HUES48 (cell line): Measurements from ENCODE around the gene FAM13B.
"Not testable (repeated sequence)": the region's sequence is repeated elsewhere in the genome, so short reads cannot be mapped to it uniquely, and the experiment has no call there.

Experiments used
- H3K27ac ChIP-seq: one replicate; pipeline ENCODE4 v1.7.0; 2013; ENCODE audit warnings: low read depth, low read length, inconsistent platforms
- H3K27me3 ChIP-seq: 2 replicates; pipeline ENCODE4 v1.6.1; 2013; ENCODE audit warnings: mild to moderate bottlenecking, low read length; ENCODE audit not compliant: control insufficient read depth, insufficient read depth
- H3K36me3 ChIP-seq: 2 replicates; pipeline ENCODE4 v1.6.1; 2013; ENCODE audit warnings: low read length; ENCODE audit not compliant: control insufficient read depth, insufficient read depth
- H3K4me1 ChIP-seq: 2 replicates; pipeline ENCODE4 v1.6.1; 2013; ENCODE audit warnings: mild to moderate bottlenecking, low read length; ENCODE audit not compliant: control insufficient read depth, insufficient read depth
- H3K4me3 ChIP-seq: 2 replicates; pipeline ENCODE4 v1.5.1; 2013; ENCODE audit warnings: mild to moderate bottlenecking, low read depth, low read length
- H3K9ac ChIP-seq: 2 replicates; pipeline ENCODE4 v1.6.1; 2013; ENCODE audit warnings: mild to moderate bottlenecking, low read depth, low read length, moderate library complexity
- H3K9me3 ChIP-seq: 2 replicates; pipeline ENCODE4 v1.6.1; 2013; ENCODE audit warnings: low read length; ENCODE audit not compliant: control insufficient read depth, insufficient read depth

Gene FAM13B

DNA sequence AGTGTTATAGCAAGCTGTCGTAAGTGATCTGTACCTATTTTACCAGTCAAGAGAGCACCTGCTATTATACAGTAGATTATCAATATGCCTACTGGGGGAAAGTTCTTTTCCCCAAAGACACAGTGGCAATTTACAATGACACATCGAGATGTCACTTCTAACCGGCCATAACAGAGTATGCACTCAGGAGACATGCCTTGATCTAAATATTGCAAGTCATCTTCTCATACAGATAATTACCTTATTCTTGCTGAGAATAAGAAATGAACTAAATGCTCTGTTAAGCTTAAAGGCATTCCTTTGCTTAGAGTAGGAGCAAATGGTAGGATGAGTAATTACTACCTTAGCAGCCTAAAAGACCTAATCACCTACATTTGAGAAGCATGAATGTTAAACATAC is 72.1 kb downstream of the FAM13B start:
- no peaks in the 10 kb centered on the region for H3K27me3 ChIP-seq
- peaks cover 54% of the 10 kb centered on the region for H3K36me3 ChIP-seq
- H3K9ac ChIP-seq: no peak overlapping the region
- H3K4me1 ChIP-seq: no peaks in the 10 kb centered on the region
- H3K27ac ChIP-seq: no peak overlapping the region
- no peak overlapping the region for H3K4me3 ChIP-seq
- no peaks in the 10 kb centered on the region for H3K9me3 ChIP-seq

DNA sequence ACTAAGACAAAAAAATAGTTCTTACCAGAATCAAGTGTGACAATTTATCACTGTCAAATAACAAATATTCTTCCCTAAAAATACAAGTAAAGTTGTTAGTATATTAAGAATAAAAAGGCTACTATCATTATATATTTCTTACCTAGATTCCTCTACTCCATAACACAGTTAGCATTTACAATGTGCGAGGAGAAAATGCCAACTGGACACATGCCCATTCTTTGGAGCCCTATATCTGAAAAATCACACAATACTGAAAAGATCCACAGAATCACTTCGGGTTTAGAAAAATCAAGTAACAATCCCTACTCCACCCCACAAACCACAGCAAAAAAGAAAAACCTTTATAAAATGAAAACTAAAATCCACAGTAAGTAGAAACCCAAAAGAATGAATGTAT is 72.7 kb downstream of the FAM13B start:
- no peak overlapping the region for H3K9ac ChIP-seq
- peaks cover 52% of the 10 kb centered on the region for H3K36me3 ChIP-seq
- no peaks in the 10 kb centered on the region for H3K27me3 ChIP-seq
- no peaks in the 10 kb centered on the region for H3K9me3 ChIP-seq
- H3K27ac ChIP-seq: no peak overlapping the region
- no peaks in the 10 kb centered on the region for H3K4me1 ChIP-seq
- H3K4me3 ChIP-seq: no peak overlapping the region

DNA sequence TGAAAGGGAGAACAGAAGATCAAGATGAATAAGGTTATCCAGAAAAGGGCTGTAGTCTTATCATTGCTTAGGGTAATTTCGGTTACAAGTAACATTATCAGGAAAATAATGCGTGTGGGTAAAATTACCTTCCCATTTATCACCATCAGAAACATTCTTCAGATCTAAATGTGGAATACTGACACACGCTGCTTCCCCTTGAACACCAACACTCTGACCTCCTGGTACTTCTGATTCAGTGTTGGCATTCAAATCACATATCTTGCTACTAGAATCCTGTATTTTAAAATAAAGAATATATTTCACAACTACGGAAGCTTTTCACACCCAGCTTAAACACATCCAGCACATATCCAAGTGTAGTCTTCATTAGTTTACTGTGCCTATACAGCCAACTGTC is 73.4 kb downstream of the FAM13B start:
- Histone ChIP-seq H3K27ac (no peak overlapping the region), H3K27me3 (no peaks in the 10 kb centered on the region), H3K4me1 (no peaks in the 10 kb centered on the region), H3K36me3 (peaks cover 52% of the 10 kb centered on the region), H3K9me3 (no peaks in the 10 kb centered on the region), H3K4me3 (no peak overlapping the region), H3K9ac (no peak overlapping the region)

DNA sequence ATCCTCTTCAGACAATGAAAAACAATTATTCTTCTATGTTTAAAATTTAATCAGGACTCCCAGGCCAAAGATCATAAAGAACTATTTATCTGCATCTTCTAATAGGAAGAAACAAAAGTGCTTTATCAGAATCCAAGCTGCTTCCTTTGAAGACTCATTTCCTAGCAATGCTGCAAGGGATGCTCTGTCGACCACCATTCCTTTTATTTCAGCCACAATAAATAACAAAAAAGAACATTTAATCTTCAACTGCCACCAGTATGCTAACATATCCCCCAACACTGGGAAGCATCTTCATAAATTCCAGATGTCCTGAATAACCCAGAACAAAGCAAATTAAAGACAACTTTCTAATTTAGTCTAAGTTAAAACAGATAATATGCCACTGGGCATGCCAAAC is 74.9 kb downstream of the FAM13B start:
- Histone ChIP-seq H3K9ac (no peak overlapping the region), H3K9me3 (no peaks in the 10 kb centered on the region), H3K4me1 (no peaks in the 10 kb centered on the region), H3K36me3 (peaks cover 64% of the 10 kb centered on the region), H3K4me3 (no peak overlapping the region), H3K27ac (no peak overlapping the region), H3K27me3 (no peaks in the 10 kb centered on the region)

DNA sequence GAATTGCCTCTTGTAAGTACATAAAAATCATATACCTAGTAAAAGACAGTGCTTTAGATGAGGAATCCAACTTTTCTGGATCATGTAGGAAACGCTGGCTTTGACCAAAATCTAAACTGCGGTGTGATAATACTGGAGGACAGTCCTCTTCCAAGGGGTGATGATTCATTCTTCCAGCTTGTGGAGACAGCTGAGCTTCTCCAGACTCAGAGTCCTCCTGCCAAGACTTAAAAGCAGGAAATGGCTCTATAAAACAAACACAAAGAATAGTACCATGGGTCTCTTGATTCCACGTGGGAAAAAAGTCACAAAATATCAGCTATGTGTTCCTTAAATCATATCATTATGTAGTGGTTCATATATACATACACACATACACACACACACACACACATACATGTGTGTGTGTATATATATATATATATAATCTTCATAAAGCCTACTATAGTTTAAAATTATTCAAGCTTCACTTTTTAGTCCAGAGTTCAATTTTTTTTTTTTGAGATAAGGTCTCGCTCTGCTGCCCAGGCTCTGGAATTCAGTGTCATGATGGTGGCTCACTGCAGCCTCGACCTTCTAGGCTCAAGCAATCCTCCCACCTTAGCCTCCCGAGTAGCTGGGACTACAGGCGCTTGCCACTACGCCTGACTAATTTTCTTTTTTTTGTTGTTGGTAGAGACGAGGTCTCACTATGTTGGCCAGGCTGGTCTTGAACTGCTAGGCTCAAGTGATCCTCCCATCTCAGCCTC is 78.6 kb downstream of the FAM13B start:
- no peaks in the 10 kb centered on the region for H3K4me1 ChIP-seq

DNA sequence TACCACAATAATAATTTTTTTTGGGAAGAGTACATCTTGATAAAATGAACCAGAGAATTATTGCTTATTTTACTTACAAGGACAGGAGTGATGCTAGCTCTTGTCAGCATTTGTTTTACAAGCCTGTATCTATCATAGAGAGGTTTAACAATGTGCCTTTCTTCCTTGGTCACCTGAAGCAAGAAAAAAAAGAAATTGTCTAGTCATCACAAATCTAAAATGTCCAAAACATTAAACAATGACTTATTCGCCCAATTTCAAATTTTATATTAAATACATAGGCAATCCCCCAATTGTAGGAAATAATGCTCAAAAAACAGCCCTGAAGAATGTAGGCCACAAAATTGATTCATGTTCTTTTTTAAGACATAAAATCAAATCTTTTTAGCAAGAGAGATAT is 87.1 kb downstream of the FAM13B start:
- no peaks in the 10 kb centered on the region for H3K9me3 ChIP-seq
- no peak overlapping the region for H3K4me3 ChIP-seq
- no peak overlapping the region for H3K27ac ChIP-seq
- H3K27me3 ChIP-seq: no peaks in the 10 kb centered on the region
- H3K4me1 ChIP-seq: no peaks in the 10 kb centered on the region
- H3K36me3 ChIP-seq: peaks cover 94% of the 10 kb centered on the region
- H3K9ac ChIP-seq: no peak overlapping the region

More for the DNA sequence above, 78.6 kb downstream of the FAM13B start:
- Histone ChIP-seq H3K4me3 (no peak overlapping the region), H3K27me3 (no peaks in the 10 kb centered on the region), H3K36me3 (peaks cover 70% of the 10 kb centered on the region), H3K27ac (no peak overlapping the region), H3K9me3 (no peaks in the 10 kb centered on the region), H3K9ac (no peak overlapping the region)

DNA sequence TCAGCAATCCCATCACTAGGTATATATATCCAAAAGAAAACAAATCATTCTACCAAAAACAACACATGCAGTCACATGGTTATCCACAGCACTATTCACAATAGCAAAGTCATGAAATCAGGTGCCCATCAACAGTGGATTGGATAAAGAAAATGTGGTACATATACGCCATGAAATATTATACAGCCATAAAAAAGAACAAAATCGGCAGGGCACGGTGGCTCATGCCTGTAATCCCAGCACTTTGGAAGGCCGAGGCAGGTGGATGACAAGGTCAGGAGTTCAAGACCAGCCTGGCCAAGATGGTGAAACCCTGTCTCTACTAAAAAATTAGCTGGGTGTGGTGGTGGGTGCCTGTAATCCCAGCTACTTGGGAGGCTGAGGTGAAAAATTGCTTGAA is 88.6 kb downstream of the FAM13B start:
- not testable (repeated sequence) for H3K27ac ChIP-seq, H3K4me1 ChIP-seq, H3K27me3 ChIP-seq, H3K9ac ChIP-seq, H3K9me3 ChIP-seq, H3K4me3 ChIP-seq
- peaks cover 94% of the 10 kb centered on the region for H3K36me3 ChIP-seq

DNA sequence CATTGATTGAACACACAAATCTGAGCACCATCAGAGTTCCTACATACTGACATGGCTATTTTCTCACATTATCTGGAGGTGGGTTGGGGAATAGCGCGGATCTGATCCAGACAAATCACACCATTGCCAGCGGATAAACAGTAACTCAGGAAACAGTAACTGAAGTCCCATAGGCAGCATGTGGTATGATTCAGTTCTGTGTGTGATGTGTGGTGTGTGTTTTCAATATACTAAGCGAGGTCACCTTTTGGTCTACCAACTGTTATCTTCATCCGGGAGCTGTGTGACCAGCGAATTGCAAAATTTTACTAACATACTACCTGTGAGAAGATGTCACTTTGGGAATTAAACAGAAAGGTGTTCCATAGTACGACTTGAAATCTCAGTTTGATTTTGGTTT is 93.5 kb downstream of the FAM13B start:
- peaks cover 69% of the 10 kb centered on the region for H3K36me3 ChIP-seq
- no peak overlapping the region for H3K9ac ChIP-seq
- no peaks in the 10 kb centered on the region for H3K4me1 ChIP-seq
- H3K9me3 ChIP-seq: no peaks in the 10 kb centered on the region
- H3K27me3 ChIP-seq: no peaks in the 10 kb centered on the region
- no peak overlapping the region for H3K27ac ChIP-seq
- H3K4me3 ChIP-seq: no peak overlapping the region

DNA sequence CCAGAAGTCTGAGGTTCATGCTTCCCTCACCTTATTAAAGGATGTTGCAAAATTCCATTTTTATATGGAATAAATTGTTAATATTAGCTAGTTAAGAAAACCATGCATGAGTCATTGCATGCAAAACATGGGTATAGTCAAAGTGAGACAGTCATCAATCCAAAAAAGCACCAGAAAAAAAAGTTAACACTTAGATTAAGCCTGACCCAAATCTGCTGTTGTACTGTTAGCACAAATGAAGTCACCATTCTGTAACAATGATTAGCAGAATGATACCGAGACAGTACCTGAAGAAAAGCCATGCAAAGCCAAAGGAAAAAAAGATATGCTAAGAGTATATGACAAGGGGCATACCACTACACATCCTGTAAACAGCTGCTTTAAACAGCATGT is 94.1 kb downstream of the FAM13B start:
- peaks cover 64% of the 10 kb centered on the region for H3K36me3 ChIP-seq
- no peak overlapping the region for H3K9ac ChIP-seq
- H3K9me3 ChIP-seq: no peaks in the 10 kb centered on the region
- H3K4me1 ChIP-seq: no peaks in the 10 kb centered on the region
- no peaks in the 10 kb centered on the region for H3K27me3 ChIP-seq
- H3K27ac ChIP-seq: no peak overlapping the region
- no peak overlapping the region for H3K4me3 ChIP-seq

DNA sequence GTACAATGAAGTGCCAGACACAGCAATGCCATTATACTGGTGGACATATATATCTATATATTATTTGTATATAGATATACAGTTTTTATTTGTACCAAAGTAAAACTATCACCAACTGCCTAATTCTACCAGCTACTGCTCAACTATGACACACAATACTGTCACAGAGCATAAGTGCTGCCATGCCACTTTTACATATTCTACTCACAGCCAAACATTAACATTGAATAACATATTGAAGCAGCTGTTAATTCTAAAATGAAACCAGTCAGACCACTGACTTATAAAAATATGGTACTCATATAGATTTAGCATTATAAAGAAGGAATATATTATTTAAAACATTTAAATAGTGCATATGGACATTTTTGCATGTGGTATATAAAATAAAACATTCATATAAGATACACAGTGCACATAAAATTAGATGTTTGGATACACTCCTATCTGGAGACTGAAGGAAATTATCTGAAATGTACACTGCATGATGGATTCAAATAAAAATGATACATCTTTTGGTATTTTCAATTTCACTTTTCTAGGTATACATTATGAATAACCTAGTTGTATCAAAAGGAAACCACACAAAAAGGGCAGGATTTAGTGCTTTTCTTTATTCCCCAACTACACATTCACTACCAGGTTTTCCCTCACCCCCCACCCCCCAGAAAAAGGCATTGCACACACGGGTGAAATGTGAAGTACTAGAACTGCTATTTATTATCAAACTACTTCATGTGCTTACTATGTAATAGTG is 94.7 kb downstream of the FAM13B start:
- H3K36me3 ChIP-seq: peaks cover 62% of the 10 kb centered on the region
- no peaks in the 10 kb centered on the region for H3K27me3 ChIP-seq
- H3K27ac ChIP-seq: no peak overlapping the region
- H3K4me3 ChIP-seq: no peak overlapping the region
- H3K4me1 ChIP-seq: no peaks in the 10 kb centered on the region
- no peak overlapping the region for H3K9ac ChIP-seq
- no peaks in the 10 kb centered on the region for H3K9me3 ChIP-seq

DNA sequence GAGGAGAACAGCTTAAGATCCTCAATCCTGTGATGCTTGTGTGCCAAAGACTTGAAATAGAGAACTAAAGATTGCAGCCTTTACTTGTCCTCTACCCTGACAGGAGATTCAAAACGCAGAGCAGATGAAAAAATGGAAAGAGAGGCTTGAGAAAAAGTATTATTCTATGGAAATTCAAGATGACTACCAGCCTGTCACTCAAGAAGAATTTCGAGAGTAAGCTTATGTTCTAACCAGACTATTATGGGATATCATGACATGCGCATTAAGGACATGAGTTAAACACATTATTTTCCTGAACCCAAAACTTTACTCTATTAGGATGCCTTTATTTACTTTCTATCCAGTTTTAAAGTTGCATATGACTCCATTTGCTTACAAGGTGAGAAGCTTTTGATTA is 97.2 kb downstream of the FAM13B start:
- Histone ChIP-seq H3K36me3 (peaks cover 38% of the 10 kb centered on the region), H3K9ac (no peak overlapping the region), H3K4me1 (no peaks in the 10 kb centered on the region), H3K27me3 (no peaks in the 10 kb centered on the region), H3K27ac (no peak overlapping the region), H3K4me3 (no peak overlapping the region), H3K9me3 (no peaks in the 10 kb centered on the region)
